Thyroid gland (tissue), 4 donors: Measurements from ENCODE around the gene FREM3.

Experiments used
- CTCF ChIP-seq, 6 experiments: fragments of 200-600 bp in 3 of 6; fragments of 450-650 bp in 3 of 6; sonication (generic) in 3 of 6; IDR thresholded peaks; one replicate each; pipeline ENCODE4 v1.5.1; 2016 to 2019; ENCODE audit warnings: antibody characterized with exemption in 6 of 6, mild to moderate bottlenecking in 2 of 6, inconsistent platforms in 1 of 6, moderate library complexity in 1 of 6
- POLR2A ChIP-seq, 2 donors: fragments of 450-650 bp; IDR thresholded peaks; one replicate each; pipeline ENCODE4 v1.6.1; 2017; ENCODE audit warnings: antibody characterized with exemption in 2 of 2, mild to moderate bottlenecking in 2 of 2, moderate library complexity in 1 of 2

- TF ChIP-seq CTCF (IDR thresholded peaks at IDR 0.05) (no peak), POLR2A (IDR thresholded peaks at IDR 0.05) (no peak)
Observed at GRCh38 chr4:143585548-143585947, 114.9 kb downstream of the FREM3 start.
